Measurements from ENCODE around the gene DRAM1. TPM values are rescaled to one million over a fixed set of nuclear protein-coding genes. Genes with fewer than 3 reads are reported as not detected.

The DRAM1 gene
- total and polyA plus RNA-seq, 2 donors (not counting 1 experiment from before 2014, with no cell fraction given) = 155 to 184 TPM

- H3K27me3 ChIP-seq (ENCODE audit: control insufficient read depth, insufficient read depth, low read length) = no peaks in the 10 kb centered on the region
- H3K79me2 ChIP-seq (ENCODE audit: control insufficient read depth, insufficient read depth, low read length) = no peaks in the 10 kb centered on the region
- H3K9ac ChIP-seq (ENCODE audit: insufficient read depth, low read length) = no peak overlapping the region
- H3K4me1 ChIP-seq (ENCODE audit: control insufficient read depth, extremely low read depth, insufficient read depth, low read length) = no peaks in the 10 kb centered on the region
- no peak for DNase-seq (ENCODE audit: low read depth in 2 of 2)
- H3K36me3 ChIP-seq (ENCODE audit: control insufficient read depth, insufficient read depth, low read length) = peaks cover 8% of the 10 kb centered on the region
- no peak overlapping the region for H3K27ac ChIP-seq (ENCODE audit: insufficient read depth, low read length)
- no peak overlapping the region for H3K4me3 ChIP-seq (replicated peaks in 1 of 4; ENCODE audit: control extremely low read depth in 1 of 4, insufficient read depth in 1 of 4, low read depth in 3 of 4, low read length in 4 of 4)
- no peak overlapping the region for H3K4me2 ChIP-seq (ENCODE audit: extremely low read depth, insufficient read depth, low read length)
- no peak for TF ChIP-seq EZH2 (IDR thresholded peaks at IDR 0.05; ENCODE audit: low read length, missing control alignments)
- TF ChIP-seq, protein P1, sequence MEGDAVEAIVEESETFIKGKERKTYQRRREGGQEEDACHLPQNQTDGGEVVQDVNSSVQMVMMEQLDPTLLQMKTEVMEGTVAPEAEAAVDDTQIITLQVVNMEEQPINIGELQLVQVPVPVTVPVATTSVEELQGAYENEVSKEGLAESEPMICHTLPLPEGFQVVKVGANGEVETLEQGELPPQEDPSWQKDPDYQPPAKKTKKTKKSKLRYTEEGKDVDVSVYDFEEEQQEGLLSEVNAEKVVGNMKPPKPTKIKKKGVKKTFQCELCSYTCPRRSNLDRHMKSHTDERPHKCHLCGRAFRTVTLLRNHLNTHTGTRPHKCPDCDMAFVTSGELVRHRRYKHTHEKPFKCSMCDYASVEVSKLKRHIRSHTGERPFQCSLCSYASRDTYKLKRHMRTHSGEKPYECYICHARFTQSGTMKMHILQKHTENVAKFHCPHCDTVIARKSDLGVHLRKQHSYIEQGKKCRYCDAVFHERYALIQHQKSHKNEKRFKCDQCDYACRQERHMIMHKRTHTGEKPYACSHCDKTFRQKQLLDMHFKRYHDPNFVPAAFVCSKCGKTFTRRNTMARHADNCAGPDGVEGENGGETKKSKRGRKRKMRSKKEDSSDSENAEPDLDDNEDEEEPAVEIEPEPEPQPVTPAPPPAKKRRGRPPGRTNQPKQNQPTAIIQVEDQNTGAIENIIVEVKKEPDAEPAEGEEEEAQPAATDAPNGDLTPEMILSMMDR (conservative IDR thresholded peaks at IDR 0.05 in 1 of 2, IDR thresholded peaks at IDR 0.05 in 1 of 2; ENCODE audit: low read depth in 1 of 2, low read length in 2 of 2) = no peak
- H3K9me3 ChIP-seq (ENCODE audit: control insufficient read depth, insufficient read depth, low read depth, low read length) = no peaks in the 10 kb centered on the region
- no peaks in the 10 kb centered on the region for H4K20me1 ChIP-seq (ENCODE audit: control insufficient read depth, extremely low read depth, insufficient read depth, low read length)
- no peak overlapping the region for H2AFZ ChIP-seq (ENCODE audit: low read length)
These were observed 28.8 kb downstream of the DRAM1 start for GRCh38 chr12:101906226-101906625.

- Histone ChIP-seq H3K79me2 (ENCODE audit: control insufficient read depth, insufficient read depth, low read length) (no peaks in the 10 kb centered on the region), H4K20me1 (ENCODE audit: control insufficient read depth, extremely low read depth, insufficient read depth, low read length) (no peaks in the 10 kb centered on the region), H3K36me3 (ENCODE audit: control insufficient read depth, insufficient read depth, low read length) (peaks cover 7% of the 10 kb centered on the region), H3K27ac (ENCODE audit: insufficient read depth, low read length) (no peak overlapping the region), H3K4me2 (ENCODE audit: extremely low read depth, insufficient read depth, low read length) (no peak overlapping the region), H3K4me3 (replicated peaks in 1 of 4; ENCODE audit: control extremely low read depth in 1 of 4, insufficient read depth in 1 of 4, low read depth in 3 of 4, low read length in 4 of 4) (no peak overlapping the region), H3K4me1 (ENCODE audit: control insufficient read depth, extremely low read depth, insufficient read depth, low read length) (no peaks in the 10 kb centered on the region), H3K9ac (ENCODE audit: insufficient read depth, low read length) (no peak overlapping the region), H3K9me3 (ENCODE audit: control insufficient read depth, insufficient read depth, low read depth, low read length) (no peaks in the 10 kb centered on the region), H2AFZ (ENCODE audit: low read length) (no peak overlapping the region), H3K27me3 (ENCODE audit: control insufficient read depth, insufficient read depth, low read length) (no peaks in the 10 kb centered on the region)
- no peak for DNase-seq (ENCODE audit: low read depth in 2 of 2)
- no peak for TF ChIP-seq EZH2 (IDR thresholded peaks at IDR 0.05; ENCODE audit: low read length, missing control alignments)
- TF ChIP-seq, protein P1 (conservative IDR thresholded peaks at IDR 0.05 in 1 of 2, IDR thresholded peaks at IDR 0.05 in 1 of 2; ENCODE audit: low read depth in 1 of 2, low read length in 2 of 2) = no peak
These were observed 31.0 kb downstream of the DRAM1 start for GRCh38 chr12:101908395-101908794.

- H3K79me2 ChIP-seq (ENCODE audit: control insufficient read depth, insufficient read depth, low read length) = no peaks in the 10 kb centered on the region
- TF ChIP-seq EZH2 (IDR thresholded peaks at IDR 0.05; ENCODE audit: low read length, missing control alignments) = no peak
- no peaks in the 10 kb centered on the region for H3K9me3 ChIP-seq (ENCODE audit: control insufficient read depth, insufficient read depth, low read depth, low read length)
- no peak overlapping the region for H3K4me3 ChIP-seq (replicated peaks in 1 of 4; ENCODE audit: control extremely low read depth in 1 of 4, insufficient read depth in 1 of 4, low read depth in 3 of 4, low read length in 4 of 4)
- H3K27me3 ChIP-seq (ENCODE audit: control insufficient read depth, insufficient read depth, low read length) = no peaks in the 10 kb centered on the region
- H3K4me1 ChIP-seq (ENCODE audit: control insufficient read depth, extremely low read depth, insufficient read depth, low read length) = no peaks in the 10 kb centered on the region
- H3K27ac ChIP-seq (ENCODE audit: insufficient read depth, low read length) = no peak overlapping the region
- H4K20me1 ChIP-seq (ENCODE audit: control insufficient read depth, extremely low read depth, insufficient read depth, low read length) = no peaks in the 10 kb centered on the region
- H3K36me3 ChIP-seq (ENCODE audit: control insufficient read depth, insufficient read depth, low read length) = peaks cover 7% of the 10 kb centered on the region
- H3K9ac ChIP-seq (ENCODE audit: insufficient read depth, low read length) = no peak overlapping the region
- no peak overlapping the region for H2AFZ ChIP-seq (ENCODE audit: low read length)
- no peak for DNase-seq (ENCODE audit: low read depth in 2 of 2)
- no peak overlapping the region for H3K4me2 ChIP-seq (ENCODE audit: extremely low read depth, insufficient read depth, low read length)
These were observed 32.3 kb downstream of the DRAM1 start for GRCh38 chr12:101909646-101910045.

All from fibroblast of lung (primary cell).